SK-N-SH treated with all-trans-retinoic acid at 6 μM for 48 hours (cell line): Measurements from ENCODE around the gene FER1L5.
A peak's percentile ranks its signal among the peaks of the same experiment; 100 is the strongest.

Experiments used
- ATAC-seq: fragments of 200-7000 bp; cut with Tn5 transposase; 3 replicates; pipeline ENCODE4 v1.9.1; 2020; ENCODE audit warnings: mild to moderate bottlenecking, moderate library complexity
- ARNTL ChIP-seq: fragments of 450-650 bp; formaldehyde crosslinking; IDR thresholded peaks from 2 replicates; pipeline ENCODE4 v1.5.0; 2020; ENCODE audit warnings: low read depth, mild to moderate bottlenecking, moderate library complexity, borderline replicate concordance
- BACH2 ChIP-seq: fragments of 250-450 bp; sonication (Bioruptor Pico); IDR thresholded peaks from 2 replicates; pipeline ENCODE4 v1.9.0; 2021; ENCODE audit warnings: mild to moderate bottlenecking, borderline replicate concordance
- CREB5 ChIP-seq: fragments of 250-450 bp; sonication (Bioruptor Pico); IDR thresholded peaks from 2 replicates; pipeline ENCODE4 v1.5.1; 2020; ENCODE audit warnings: low read depth, mild to moderate bottlenecking, moderate library complexity
- CSDC2 ChIP-seq: fragments of 250-450 bp; sonication (Bioruptor Pico); IDR thresholded peaks from 2 replicates; pipeline ENCODE4 v1.5.0; 2020; ENCODE audit warnings: mild to moderate bottlenecking, moderate library complexity
- CSRNP3 ChIP-seq: fragments of 250-450 bp; sonication (Bioruptor Pico); IDR thresholded peaks from 2 replicates; pipeline ENCODE4 v1.5.1; 2021; ENCODE audit warnings: mild to moderate bottlenecking, moderate library complexity
- ESRRG ChIP-seq: fragments of 250-450 bp; sonication (Bioruptor Pico); IDR thresholded peaks from 2 replicates; pipeline ENCODE4 v1.6.1; 2021; ENCODE audit warnings: mild to moderate bottlenecking
- GLIS3 ChIP-seq: fragments of 250-450 bp; sonication (Bioruptor Pico); IDR thresholded peaks from 2 replicates; pipeline ENCODE4 v1.5.0; 2020; ENCODE audit warnings: mild to moderate bottlenecking, moderate library complexity
- ISL1 ChIP-seq: fragments of 250-450 bp; sonication (Bioruptor Pico); IDR thresholded peaks from 2 replicates; pipeline ENCODE4 v2.1.2; 2022; ENCODE audit warnings: mild to moderate bottlenecking, moderate library complexity
- OSR1 ChIP-seq: fragments of 250-450 bp; sonication (Bioruptor Pico); IDR thresholded peaks from 2 replicates; pipeline ENCODE4 v1.8.0; 2022; ENCODE audit warnings: moderate library complexity, mild to moderate bottlenecking, inconsistent platforms
- PATZ1 ChIP-seq: fragments of 250-450 bp; sonication (Bioruptor Pico); IDR thresholded peaks from 2 replicates; pipeline ENCODE4 v1.8.0; 2020; ENCODE audit warnings: mild to moderate bottlenecking, moderate library complexity, borderline replicate concordance
- POU6F1 ChIP-seq: fragments of 250-450 bp; sonication (Bioruptor Pico); IDR thresholded peaks from 2 replicates; pipeline ENCODE4 v1.8.0; 2021; ENCODE audit warnings: low read depth, mild to moderate bottlenecking, moderate library complexity, borderline replicate concordance
- PPARA ChIP-seq: fragments of 250-450 bp; sonication (Bioruptor Pico); IDR thresholded peaks from 2 replicates; pipeline ENCODE4 v1.5.0; 2020; ENCODE audit warnings: mild to moderate bottlenecking, borderline replicate concordance
- RARB ChIP-seq: fragments of 250-450 bp; sonication (Bioruptor Pico); IDR thresholded peaks from 2 replicates; pipeline ENCODE4 v1.8.0; 2021; ENCODE audit warnings: mild to moderate bottlenecking, moderate library complexity
- SNAI2 ChIP-seq: fragments of 250-450 bp; sonication (Bioruptor Pico); IDR thresholded peaks from 2 replicates; pipeline ENCODE4 v1.5.0; 2020; ENCODE audit warnings: mild to moderate bottlenecking, moderate library complexity
- TCF4 ChIP-seq: fragments of 250-450 bp; sonication (Bioruptor Pico); IDR thresholded peaks from 2 replicates; pipeline ENCODE4 v1.8.0; 2021; ENCODE audit warnings: mild to moderate bottlenecking, moderate library complexity, borderline replicate concordance
- TOX ChIP-seq: fragments of 250-450 bp; sonication (Bioruptor Pico); IDR thresholded peaks from 2 replicates; pipeline ENCODE4 v1.8.0; 2021; ENCODE audit warnings: mild to moderate bottlenecking, moderate library complexity, borderline replicate concordance
- TSHZ2 ChIP-seq: fragments of 250-450 bp; sonication (Bioruptor Pico); IDR thresholded peaks from 2 replicates; pipeline ENCODE4 v1.5.0; 2020; ENCODE audit warnings: mild to moderate bottlenecking, moderate library complexity
- ZC3H10 ChIP-seq: fragments of 250-450 bp; sonication (Bioruptor Pico); IDR thresholded peaks from 2 replicates; pipeline ENCODE4 v1.5.1; 2021; ENCODE audit warnings: mild to moderate bottlenecking, moderate library complexity
- ZFP3 ChIP-seq: fragments of 250-450 bp; sonication (Bioruptor Pico); IDR thresholded peaks from 2 replicates; pipeline ENCODE4 v1.5.0; 2020; ENCODE audit warnings: mild to moderate bottlenecking, moderate library complexity
- ZFP30 ChIP-seq: fragments of 450-650 bp; formaldehyde crosslinking; IDR thresholded peaks from 2 replicates; pipeline ENCODE4 v1.5.0; 2022; ENCODE audit warnings: mild to moderate bottlenecking, moderate library complexity
- ZNF565 ChIP-seq: fragments of 450-650 bp; formaldehyde crosslinking; conservative IDR thresholded peaks from 2 replicates; pipeline ENCODE4 v1.5.0; 2020; ENCODE audit warnings: low read depth, mild to moderate bottlenecking, moderate library complexity
- ZNF70 ChIP-seq: fragments of 450-650 bp; formaldehyde crosslinking; IDR thresholded peaks from 2 replicates; pipeline ENCODE4 v1.5.0; 2020; ENCODE audit warnings: mild to moderate bottlenecking, moderate library complexity
- ZNF8 ChIP-seq: fragments of 450-650 bp; formaldehyde crosslinking; IDR thresholded peaks from 2 replicates; pipeline ENCODE4 v1.5.0; 2020; ENCODE audit warnings: mild to moderate bottlenecking, moderate library complexity

Gene FER1L5

GRCh38 chr2:96599941-96600340 lies 42.6 kb upstream of the FER1L5 start:
- ATAC-seq: no peak
- TF ChIP-seq ZNF8 (no peak), CREB5 (no peak), ZFP3 (no peak), PPARA (CRISPR knock-in tag) (no peak), PATZ1 (CRISPR knock-in tag) (no peak), ESRRG (no peak), CSRNP3 (no peak)

GRCh38 chr2:96601382-96602292 lies 40.9 kb upstream of the FER1L5 start:
- ATAC-seq: no peak
- TF ChIP-seq CSDC2 (CRISPR knock-in tag) (no peak), ARNTL (CRISPR knock-in tag) (no peak), TCF4 (CRISPR knock-in tag) (no peak), BACH2 (CRISPR knock-in tag) (no peak), ZFP30 (CRISPR knock-in tag) (no peak), RARB (CRISPR knock-in tag) (no peak), ZNF8 (no peak), OSR1 (CRISPR knock-in tag) (no peak), GLIS3 (CRISPR knock-in tag) (no peak)

GRCh38 chr2:96602330-96602823 lies 40.2 kb upstream of the FER1L5 start:
- TF ChIP-seq TOX: no peak
- TF ChIP-seq GLIS3 (CRISPR knock-in tag): no peak
- TF ChIP-seq TSHZ2 (CRISPR knock-in tag): no peak
- TF ChIP-seq OSR1 (CRISPR knock-in tag): no peak
- no peak for TF ChIP-seq ZNF565
- no peak for TF ChIP-seq SNAI2
- no peak for TF ChIP-seq CREB5
- no peak for TF ChIP-seq ZNF70 (CRISPR knock-in tag)
- TF ChIP-seq, all 23 proteins: peak for 0
- no peak for ATAC-seq

GRCh38 chr2:96604104-96604503 lies 38.5 kb upstream of the FER1L5 start:
- TF ChIP-seq PPARA (CRISPR knock-in tag): no peak
- TF ChIP-seq ZC3H10 (CRISPR knock-in tag): no peak
- TF ChIP-seq CSDC2 (CRISPR knock-in tag): no peak
- TF ChIP-seq ARNTL (CRISPR knock-in tag): no peak
- no peak for TF ChIP-seq POU6F1
- TF ChIP-seq ZFP3: no peak
- no peak for TF ChIP-seq TOX
- TF ChIP-seq GLIS3 (CRISPR knock-in tag): no peak
- TF ChIP-seq TCF4 (CRISPR knock-in tag): no peak
- no peak for TF ChIP-seq CREB5
- no peak for TF ChIP-seq ISL1 (CRISPR knock-in tag)
- peak; percentile 49; the same call in 2 of the 3 replicates for ATAC-seq
